Pulmonary artery endothelial cell (primary cell): Measurements from ENCODE around the gene GLOD4. TPM values are rescaled to one million over a fixed set of nuclear protein-coding genes. Genes with fewer than 3 reads are reported as not detected.
"Not testable (repeated sequence)": the region's sequence is repeated elsewhere in the genome, so short reads cannot be mapped to it uniquely, and the experiment has no call there.

ENCODE experiments used
- DNase-seq: peaks from one replicate; pipeline ENCODE4 v3.0.0-alpha.2; 2011; ENCODE audit warnings: low read depth, low spot score
- total RNA-seq: library from RNA; depleted of rRNA; stranded (reverse); fragments of >200 nt; gene quantifications from 2 replicates; pipeline ENCODE4 v1.2.3, GENCODE V29; 2014

GLOD4 gene, protein sequence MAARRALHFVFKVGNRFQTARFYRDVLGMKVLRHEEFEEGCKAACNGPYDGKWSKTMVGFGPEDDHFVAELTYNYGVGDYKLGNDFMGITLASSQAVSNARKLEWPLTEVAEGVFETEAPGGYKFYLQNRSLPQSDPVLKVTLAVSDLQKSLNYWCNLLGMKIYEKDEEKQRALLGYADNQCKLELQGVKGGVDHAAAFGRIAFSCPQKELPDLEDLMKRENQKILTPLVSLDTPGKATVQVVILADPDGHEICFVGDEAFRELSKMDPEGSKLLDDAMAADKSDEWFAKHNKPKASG
- 68.8 and 91.6 TPM in 2 replicates for total RNA-seq

DNA sequence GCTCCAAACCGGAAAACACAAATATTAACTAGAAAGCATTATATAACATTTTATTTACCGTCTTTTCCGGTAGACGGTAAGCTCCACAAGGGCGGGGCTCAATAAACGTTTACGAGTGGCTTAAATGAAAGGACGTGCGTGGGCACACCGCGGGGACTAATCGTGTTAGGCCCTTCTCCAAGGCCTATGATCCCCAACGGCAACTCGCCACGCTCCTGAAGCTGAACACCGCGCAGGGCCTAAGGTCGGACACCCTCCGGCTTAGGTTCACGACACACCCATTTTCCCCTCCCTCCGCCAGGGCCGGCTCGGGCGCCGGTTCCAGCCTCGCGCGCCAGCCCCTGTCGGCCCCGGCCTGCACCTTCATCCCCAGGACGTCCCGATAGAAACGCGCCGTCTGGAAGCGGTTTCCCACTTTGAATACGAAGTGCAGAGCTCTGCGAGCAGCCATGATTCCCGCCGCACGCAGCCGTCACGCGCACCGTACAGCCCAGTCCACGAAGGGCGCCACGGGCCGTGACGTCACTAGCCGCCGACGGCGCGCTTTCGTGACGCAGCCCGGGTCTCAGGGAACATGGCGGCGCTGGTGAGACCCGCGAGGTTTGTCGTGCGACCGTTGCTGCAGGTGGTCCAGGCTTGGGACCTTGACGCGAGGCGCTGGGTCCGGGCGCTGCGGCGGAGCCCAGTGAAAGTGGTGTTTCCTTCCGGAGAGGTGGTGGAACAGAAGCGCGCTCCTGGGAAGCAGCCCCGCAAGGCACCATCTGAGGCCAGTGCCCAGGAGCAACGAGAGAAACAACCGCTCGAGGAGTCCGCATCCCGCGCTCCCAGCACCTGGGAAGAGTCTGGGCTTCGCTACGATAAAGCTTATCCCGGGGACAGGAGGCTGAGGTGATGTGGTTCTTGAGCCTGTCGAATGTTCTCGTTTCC is at the start of gene GLOD4, which contains the start of gene MRM3:
TSS of gene GLOD4 (minus strand) at position 476 of the 927 bp plus-strand sequence. CDS start at position 451, 25 bp downstream.
TSS of gene MRM3 (plus strand) at position 549 of the 927 bp plus-strand sequence. CDS start at position 575, 26 bp downstream.
- peak; percentile 54 for DNase-seq

DNA sequence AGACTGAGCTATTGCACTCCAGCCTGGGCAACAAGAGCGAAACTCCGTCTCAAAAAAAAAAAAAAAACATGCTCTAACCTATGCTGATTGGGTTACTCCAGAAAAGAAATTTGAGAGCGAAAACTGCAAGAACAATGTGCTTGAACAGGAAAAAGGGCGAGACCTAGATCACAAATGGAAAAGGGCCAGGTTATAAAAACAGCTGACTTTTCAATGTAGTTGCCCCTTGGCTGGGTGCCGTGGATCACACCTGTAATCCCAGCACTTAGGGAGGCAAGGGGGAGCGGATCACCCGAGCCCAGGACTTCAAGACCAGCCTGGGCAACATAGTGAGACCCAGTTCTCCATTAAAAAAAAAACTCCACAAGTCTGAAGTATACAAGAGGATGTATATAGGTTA is 48.9 kb upstream of the GLOD4 start:
- DNase-seq = no peak

DNA sequence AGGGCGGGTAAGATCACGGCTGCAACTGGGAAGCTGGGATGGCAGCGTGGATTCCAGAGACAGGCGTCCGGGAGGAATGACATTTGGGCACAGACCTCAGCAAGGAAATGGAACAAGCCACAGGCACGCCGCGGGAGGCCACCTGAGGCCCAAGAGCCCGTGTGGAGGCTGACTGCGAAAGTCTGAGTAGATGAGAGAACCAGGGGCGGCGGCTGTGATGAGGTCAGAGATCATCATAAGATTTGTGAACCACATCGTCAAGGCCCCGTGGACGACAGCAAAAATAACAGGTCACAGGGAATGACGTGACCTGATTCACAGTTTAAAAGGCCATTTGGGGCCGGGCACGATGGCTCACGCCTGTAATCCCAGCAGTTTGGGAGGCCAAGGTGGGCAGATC is 48.3 kb upstream of the GLOD4 start:
- DNase-seq = no peak

DNA sequence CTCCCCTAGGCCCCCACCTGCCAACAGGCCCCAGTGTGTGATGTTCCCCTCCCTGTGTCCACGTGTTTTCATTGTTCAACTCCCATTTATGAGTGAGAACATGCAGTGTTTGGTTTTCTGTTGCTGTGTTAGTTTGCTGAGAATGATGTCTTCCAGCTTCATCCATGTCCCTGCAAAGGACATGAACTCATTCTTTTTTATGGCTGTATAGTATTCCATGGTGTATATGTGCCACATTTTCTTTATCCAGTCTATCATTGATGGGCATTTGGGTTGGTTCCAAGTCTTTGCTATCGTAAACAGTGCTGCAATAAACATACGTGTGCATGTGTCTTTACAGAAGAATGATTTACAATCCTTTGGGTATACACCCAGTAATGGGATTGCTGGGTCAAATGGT is 47.5 kb upstream of the GLOD4 start:
- not testable (repeated sequence) for DNase-seq

DNA sequence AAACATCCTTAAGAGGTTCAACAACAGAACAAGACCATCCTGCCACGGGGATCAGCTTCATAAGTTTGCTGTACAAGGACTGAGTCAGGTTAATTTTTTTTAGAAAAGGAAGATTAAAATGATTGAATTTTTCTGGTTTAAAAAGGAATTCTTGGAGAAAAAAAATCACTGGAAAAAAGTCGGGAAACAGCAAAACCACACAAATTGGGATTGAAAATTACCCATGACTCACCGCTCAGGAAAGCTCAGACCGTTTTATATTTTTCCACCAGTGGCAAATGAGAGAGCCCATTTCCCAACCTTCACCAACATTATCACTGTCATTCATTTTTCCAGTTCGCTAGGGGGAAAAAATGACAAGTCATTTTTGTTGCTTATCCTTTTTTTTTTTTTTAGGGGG is 46.7 kb upstream of the GLOD4 start:
- DNase-seq = no peak

DNA sequence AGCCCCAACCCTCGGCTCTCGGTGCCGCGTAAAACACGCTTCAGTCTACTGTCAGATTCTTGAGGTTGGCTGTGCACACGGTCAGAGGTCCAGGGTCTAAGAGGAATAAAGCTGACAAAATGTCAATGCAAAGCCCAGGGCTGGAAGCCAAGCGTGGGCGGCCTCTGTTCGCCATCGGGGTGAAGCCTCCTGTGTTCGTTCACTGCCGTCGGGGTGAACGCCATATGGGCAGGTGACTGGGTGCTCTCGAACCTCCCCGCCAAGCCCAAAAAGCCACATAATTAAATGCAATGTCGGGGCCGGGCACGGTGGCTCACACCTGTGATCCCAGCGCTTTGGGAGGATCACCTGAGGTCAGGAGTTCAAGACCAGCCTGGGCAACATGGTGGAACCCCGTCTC is 44.7 kb upstream of the GLOD4 start:
- no peak for DNase-seq

DNA sequence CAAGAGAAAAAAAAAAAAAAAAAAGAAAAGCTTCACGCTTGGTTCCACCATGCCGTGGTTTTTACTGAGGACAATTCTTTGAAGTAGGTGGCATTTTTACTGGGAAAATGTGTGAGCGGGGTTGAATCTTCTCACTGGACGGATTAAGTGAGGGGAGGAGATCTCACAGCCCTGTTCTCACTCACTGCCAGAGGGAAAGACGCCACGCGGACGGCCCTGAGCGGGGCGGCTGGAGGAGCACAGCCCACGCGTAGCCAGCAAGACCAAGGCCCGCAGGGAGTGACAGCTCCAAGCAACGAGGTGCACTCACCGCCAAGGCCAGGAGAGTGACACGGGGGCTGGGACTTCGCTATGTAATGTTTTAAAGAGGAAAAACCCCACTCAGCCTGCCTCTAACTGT is 43.1 kb upstream of the GLOD4 start:
- no peak for DNase-seq

DNA sequence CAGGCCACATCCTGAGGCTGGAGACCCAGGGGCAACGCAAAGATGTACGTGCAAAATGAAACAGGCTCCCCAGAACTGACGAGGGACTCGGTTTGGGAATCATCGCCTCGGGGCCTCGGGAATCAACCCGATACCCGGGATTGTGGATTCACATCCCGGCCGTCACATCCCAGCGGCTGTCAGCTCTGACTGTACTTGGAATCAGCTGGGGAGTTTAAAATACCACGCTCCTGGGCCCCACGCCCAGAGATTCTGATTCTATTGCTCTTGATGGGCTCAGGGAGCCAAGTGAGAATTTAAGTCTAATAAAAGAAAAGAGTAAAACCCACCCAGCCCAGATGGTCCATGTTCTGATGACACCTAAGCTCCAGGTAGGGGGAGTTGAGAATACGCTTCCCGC is 42.3 kb upstream of the GLOD4 start:
- no peak for DNase-seq

DNA sequence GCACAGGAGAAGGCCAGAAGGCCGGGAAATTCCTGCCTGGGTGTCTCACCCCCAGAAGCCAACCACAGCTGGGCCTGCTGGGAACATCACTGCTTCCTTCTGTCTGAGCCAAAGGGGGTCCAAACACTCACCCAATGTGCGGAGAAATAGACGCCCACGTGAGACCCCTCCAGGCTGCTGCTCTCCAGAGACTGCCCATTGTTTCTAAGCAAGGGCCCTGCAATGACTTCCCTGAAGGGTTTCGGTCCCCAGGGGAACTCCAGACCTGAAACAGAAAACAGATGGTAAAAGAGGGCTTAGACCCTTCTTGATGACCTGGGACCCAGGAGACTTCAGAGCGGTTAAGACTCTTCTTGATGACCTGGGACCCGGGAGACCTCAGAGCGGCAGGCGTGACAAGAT is 41.4 kb upstream of the GLOD4 start:
- DNase-seq = no peak

DNA sequence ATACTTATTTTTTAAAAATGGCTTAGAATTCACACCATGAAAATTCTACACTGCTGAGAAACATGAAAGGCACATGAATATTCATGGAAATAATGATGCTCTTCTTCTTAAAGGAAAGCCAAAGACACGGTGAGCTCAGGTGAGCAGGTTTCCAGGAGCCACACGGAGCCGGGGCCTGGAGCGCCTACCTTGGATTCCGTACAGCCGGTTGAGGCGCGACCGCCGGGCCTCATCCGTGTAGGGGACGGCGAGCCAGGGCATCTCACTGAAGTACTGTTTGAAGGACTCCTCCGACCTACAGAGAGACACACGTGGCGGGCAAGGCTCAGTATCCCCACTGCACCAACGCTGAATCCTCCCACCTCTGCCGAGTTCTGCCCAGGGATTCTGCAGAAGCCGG is 37.2 kb upstream of the GLOD4 start:
- no peak for DNase-seq

DNA sequence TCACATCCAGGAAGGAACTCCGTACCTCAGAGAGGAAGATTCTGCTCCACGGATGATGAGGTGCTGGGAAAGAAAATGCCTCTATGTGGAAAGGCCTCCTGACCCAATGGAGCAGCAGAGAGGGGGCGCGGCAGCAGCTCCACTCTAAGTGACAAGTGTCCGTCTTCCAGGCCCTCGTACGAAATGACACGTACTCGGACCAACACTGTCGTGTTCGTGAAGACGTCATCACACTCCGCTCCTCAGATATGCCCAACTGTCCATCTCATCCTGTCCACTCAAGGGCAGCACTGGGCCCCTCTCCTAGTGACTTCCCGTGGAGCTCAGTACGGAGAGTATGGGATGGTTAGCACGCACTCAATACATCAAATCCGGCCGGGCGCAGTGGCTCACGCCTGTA is 32.3 kb upstream of the GLOD4 start:
- DNase-seq = no peak

DNA sequence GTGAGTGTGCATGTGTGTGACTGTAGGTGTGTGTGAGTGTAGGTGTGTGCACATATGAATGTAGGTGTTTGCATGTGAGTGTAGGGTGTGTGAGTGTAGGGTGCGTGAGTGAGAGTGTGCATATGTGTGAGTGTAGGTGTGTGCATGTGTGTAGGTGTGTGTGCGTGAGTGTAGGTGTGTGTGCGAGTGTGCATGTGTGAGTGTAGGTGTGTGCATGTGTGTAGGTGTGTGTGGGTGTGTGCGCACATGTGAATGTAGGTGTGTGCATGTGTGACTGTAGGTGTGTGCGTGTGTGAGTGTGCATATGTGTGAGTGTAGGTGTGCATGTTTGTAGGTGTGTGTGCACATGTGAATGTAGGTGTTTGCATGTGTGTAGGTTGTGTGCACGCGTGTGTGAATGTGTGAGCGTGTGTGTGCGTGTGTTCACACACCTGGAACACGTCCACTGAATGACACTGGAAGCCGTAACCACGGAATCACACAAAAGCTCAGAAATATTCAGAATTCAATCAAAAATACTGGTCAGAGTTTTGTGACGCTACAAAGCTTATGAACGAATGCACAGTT is 30.6 kb upstream of the GLOD4 start:
- DNase-seq = no peak

DNA sequence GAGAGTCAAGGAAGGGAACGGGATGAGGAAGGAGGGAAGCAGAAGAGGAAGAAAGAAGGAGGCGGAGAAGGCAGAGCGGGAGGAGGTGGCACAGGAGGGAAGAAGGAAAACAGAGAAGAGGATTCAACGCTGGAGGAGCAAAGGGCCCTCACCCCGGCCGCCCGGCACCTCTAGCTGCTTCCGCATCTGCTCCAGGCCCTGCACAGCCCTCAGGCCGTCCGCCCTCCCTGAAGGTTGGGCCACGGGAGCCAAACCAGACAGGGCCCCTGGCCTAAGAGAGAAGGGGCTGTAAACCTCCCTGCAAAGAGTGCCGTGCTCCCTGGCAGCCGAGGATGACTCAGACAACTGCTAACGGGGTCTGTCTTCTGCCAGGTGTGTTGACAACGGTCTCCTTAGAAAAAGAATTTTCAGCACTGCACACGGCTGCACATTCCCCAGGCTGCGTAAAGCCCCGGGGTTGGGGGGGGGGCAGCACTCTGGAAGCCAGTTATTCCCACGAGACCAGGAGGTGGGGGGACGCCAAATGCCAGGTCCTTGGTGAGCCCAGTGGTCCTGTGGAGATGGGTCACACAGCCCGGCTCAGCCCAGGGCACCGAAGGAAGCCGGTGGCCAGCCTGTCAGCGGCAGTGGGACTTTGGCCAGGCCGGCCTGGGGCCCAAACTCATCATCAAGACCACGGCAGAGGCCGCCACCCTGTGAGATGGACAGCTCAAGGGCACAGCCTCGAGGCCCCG is 29.1 kb upstream of the GLOD4 start:
- DNase-seq = no peak

DNA sequence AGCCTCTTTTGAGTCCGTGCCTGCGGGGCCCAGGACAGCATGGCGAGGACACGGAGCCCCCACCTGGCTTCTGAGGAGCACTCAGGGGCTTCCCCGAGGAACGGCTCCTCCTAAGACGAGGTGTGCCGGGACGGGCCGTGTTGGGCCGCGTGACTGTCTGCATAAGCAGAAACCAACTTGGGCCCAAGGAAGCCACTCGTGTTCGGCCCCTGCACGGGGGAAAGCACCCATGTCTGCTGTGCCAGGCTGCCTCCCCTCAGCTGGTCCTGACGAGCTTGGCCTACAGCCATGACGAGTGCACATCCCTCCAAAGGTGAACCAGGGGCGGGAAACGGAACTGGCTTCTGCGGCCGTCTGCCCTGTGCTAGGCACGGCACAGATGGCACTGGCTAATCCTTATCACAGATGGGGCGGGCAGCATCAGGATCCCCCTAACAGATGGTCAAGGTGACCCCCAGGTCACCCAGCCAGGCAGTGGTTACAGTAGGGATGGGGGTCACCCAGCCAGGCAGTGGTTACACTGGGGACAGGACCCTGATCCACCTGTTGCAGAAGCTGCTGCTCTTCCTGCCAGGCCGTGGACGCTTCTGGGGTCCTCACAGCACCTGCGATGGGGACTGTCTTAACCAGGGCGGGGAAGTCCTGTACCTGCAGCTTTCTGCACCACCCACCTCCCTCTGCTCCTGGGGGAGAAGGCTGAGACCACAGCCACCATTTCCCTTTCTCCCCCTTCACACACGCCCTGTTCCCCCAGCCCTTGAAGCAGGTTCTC is 25.6 kb upstream of the GLOD4 start:
- no peak for DNase-seq

DNA sequence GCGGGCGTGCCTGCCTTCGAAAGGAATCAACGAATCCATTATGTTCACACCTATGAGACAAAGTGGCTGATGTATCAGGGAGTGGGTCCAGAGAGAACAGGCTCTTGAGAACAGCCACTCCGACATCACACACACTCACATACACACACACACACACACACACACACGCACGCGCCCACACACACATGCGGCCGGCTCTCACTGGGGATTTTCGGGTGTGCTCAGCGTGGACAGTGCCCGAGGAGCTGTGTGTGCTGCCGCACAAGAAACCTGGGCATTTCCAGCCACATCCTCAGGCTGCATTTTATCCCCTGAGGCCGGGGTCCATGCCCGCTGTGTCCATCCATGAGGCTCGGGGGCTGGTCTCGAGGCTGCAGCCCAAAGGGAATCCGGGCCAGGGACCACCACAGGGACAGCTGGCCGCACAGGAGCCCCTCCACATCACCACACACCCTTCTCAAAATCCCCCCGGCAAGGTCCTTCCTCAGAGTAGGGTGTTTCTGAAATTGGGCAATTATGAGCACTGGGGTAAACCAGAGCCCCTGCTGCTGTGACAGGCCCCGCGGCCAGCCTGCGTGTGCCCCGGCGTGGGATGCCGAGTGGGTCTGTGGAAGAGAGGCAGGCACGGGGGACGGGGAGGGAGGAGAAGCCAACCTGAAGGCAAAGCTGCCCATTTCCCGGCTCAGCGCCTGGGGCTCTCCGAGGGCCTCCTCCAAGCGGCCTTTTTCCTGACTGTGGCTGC is 24.9 kb upstream of the GLOD4 start:
- no peak for DNase-seq

DNA sequence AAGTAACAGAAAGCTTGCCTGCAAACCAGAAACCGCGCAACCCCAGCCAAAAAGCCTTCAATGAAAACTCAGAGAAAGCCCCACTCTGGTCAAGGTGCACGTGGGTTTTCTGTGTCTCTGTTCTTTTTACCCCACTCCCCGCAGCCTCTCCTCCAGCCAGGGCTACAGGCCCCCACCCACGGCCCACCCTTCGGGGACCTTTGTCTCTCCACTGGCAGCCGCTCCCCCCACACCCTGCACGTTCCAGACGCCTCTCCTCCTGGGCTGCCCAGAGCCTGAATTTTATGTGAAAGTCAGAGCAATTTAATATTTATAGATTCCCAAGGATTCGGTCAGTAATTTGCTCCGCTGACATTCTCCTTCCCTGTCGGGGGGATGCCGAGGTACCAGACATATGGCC is 24.3 kb upstream of the GLOD4 start:
- no peak for DNase-seq

DNA sequence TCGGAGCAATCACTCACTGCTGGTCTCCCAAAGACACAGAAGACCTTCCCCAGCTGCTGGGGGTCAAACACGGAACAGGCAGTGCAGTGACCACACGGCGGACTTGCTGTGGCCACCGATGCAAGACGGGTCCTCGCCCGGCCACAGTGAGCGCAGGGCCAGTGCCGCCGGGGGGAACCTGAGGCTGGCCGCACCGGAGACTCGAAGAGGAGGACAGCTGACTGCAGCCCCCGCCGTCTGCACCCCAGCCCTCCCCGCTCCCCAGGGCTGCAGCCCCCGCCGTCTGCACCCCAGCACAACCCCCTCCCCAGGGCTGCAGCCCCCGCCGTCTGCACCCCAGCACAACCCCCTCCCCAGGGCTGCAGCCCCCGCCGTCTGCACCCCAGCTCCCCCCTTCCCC is 23.8 kb upstream of the GLOD4 start:
- not testable (repeated sequence) for DNase-seq

DNA sequence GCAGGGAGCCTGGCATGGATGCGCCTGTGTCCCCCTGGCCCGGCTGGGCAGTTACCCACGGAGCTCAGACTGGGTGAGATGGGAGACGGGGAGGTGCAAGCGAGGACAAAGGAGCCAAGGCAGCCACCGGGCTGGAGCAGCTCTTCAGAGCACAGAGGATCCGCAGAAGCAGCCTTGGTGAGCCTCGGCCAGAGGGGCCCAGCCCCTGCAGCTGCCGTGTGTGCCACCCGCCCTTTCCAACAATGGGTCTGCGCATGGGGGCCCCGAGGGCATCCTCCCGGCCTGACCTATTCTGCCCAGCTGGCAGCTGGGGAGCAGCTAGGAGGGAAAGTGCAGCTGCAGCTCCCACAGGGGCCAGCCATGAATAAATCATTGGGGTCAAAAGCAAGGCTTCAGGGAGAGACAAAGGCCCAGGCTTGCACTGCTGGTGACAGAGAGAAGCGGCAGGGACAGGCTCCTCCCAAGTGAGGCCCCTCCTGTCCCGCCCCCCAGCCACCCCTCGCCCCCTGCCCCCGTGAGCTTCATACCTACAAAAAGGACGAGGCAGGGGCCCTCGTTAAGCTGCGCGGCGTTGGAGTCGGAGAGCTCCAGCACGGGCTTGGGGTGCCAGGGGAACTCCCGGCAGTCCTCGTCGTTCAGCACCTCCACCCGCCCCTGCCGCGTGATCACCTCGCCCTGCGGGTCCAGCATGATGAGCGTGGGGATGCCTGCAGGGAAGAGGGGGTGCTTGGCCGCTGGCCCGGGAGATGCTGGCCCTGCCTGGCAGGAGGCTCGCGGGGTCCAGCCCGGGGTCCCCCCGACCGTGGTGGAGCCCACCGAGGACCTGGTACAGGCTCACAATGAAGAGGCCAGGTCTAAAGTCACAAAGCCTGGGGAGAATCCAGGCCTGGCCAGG is 22.7 kb upstream of the GLOD4 start:
- no peak for DNase-seq
